Activated gamma-delta T cell (primary cell): ENCODE results near the gene SLC7A14.

Experiments used
- DNase-seq: peaks from one replicate; lab custom pipeline; 2025; lab: John Stamatoyannopoulos, UW
- total RNA-seq, 2 donors: gene quantifications; one replicate each; lab custom pipeline; 2026; lab: John Stamatoyannopoulos, UW

SLC7A14 gene
- total RNA-seq = 0 to 0.22 reads per million in 2 donors

DNA sequence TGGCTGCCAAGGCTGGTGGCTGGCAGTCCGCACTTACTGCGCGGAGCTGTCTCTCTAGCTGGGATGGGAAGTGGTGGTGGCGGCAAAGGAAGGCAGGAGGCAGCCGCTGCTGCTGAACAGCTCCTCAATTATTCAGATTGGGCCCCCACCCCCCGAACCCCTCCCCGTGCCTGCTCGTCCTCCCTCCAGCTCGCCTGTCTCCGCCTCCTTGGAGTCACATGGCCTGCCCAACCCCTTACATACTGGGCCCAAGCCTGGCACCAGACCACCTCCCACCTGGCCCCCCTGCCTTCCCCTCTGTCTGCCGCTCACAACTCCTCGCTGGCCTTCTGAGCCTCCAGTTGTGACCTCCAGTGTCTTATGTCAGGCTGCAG lies at the start of gene SLC7A14:
TSS of gene SLC7A14 (minus strand) at position 139 of the 374 bp plus-strand sequence. CDS start 59,139 bp downstream, outside the sequence.
- DNase-seq = no peak

- DNase-seq = no peak
Observed at GRCh38 chr3:170635385-170635735, 49.5 kb upstream of the SLC7A14 start.

GRCh38 chr3:170634663-170635384 lies 48.9 kb upstream of the SLC7A14 start:
- DNase-seq = no peak

DNA sequence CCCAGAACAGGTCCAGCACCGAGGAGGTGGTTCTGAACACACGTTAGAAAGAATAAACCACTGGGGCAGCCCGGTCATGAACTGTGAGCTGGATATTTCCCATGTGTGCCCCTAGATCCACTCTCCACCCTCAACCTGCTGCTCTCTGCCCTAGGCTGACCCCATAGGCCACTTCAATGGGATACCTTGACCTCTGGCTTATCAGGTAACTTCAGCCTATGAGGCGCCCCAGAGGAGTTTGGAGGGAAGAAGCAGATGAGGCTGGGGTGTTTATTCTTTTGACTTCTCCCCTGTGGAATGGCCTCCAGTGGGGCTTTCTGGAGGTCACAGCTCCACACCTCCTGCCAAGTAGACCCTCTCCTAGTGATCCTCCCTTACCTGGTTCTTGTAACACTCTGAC lies 47.7 kb upstream of the SLC7A14 start:
- DNase-seq = no peak

DNA sequence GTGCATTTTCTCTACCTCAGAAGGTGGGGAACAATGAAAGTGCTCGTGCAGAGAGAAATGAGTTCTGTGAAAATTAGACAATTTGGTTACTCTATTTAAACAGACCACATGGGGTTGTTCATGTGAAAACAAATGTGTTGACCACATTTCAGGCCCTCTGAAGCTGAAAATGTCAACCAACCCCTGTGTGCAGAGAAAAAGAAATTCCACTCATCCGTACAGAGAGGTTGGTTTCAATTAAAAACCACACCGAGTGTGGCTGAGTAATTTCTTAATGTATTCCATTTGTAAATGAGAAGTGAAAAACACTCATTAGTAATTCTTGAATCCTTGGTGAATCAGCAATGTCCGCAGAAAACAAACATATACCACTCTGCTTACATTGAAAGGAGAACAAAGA lies 46.9 kb upstream of the SLC7A14 start:
- DNase-seq = no peak

- no peak for DNase-seq
Observed at GRCh38 chr3:170631755-170632488, 46.0 kb upstream of the SLC7A14 start.

DNA sequence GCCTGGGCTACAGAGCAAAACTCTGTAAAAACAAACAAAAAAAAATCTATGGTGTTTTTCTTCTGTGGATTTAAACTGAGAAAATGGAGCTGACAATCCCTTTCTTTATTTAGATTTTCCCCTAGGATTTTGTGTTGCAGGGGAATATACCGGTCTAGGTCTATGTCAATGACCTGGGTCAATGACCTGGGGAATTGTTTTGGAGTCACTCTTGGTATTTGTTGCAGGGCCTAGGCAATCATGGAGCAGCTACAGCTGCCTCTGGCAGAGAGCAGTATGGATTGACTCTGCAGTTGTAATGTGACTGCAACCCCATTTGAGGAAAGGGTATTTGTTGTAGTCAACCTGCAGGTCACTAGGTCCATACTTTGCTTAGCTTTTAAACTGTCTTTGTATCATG lies 37.6 kb upstream of the SLC7A14 start:
- DNase-seq = no peak

DNA sequence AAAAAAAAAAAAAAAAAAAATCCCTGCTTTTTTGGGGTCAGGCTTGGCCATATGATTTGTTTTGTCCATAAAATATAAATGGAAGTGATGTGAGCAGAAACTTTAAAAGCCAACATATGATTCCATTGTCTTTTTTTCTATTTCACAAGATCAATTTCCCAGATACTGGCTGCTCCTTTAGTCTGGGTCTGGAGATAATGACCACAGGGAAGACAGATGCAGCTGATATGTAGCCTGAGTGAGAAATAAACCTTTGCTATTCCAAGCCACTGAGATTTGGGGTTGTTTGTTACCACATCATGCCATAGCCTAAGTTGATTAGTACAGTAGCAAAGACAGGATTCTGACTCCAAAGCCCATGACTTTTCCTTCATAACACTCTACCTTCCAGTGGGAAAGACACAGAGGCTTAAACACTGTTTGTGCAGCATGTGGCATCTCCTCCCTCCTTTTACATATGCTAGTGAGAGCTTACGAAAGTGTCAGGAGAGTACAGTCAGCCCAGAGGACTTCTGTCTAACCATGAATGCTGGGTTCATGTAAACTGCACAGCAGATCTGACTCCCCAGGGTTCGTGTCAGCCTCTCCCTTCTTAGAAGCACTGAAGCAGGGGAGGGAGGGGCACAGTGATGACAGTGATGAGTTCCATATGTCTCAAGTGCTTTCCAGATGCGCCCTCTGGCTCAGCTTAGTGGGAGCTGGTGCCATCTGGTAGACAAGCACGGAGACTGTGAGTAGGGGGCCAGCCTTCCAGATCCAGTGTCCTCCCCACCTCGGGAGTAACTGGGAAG lies 36.7 kb upstream of the SLC7A14 start:
- no peak for DNase-seq

GRCh38 chr3:170621256-170621655 lies 35.4 kb upstream of the SLC7A14 start:
- DNase-seq = no peak

DNA sequence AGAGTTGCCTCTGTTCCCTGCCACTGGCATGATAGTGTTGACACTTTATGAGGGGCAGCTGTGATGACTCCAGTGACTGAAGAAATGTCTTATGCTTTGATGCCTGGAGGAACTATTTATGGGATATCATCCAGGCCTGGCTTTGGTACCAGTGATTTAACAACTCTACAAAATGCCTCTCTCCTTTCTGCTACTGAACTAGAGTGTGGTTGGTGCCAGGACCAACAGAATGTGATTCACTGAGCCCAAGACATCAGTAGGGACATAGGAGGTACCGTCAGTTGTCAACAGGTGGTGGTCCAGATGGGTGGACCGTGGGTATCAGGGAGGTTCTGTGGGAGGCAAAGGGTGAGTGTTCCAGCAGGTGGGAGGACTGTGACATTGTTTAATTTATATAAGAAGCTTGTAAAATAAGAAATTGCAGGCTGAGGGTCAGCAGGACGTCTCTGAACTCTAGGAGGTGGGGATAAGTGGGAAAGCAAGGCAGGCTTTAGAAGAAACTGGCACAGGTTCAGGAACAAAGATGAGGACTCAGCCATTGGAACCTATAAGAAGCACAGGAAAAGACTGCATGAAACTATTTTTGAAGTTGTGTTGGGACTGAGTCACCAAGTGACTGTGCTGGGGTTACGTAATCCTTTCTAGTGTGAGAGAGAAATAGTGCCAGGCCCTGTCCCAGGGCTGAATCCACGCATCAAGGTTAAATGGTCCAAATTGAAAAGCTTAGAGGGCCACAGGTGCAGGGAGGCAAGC lies 28.5 kb upstream of the SLC7A14 start:
- no peak for DNase-seq

DNA sequence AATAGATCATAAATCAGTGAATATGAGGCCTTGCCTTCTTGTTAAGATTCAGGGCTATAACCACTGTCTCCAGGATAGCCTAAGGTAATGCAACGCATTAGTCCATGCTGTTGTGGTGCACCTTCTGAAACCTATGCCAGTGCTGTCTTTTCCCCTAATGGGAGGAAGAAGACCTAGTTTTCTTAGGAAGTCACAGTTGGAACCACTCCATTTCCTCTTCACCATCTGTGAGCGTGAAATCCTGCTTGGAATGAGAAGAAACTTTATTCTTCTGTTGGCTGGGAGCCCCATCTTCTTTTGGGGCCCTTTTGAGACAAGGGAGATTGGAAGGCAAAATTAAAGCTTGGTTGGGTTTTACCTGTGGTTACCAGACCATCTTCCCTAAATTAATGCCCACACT lies 25.9 kb upstream of the SLC7A14 start:
- DNase-seq = no peak

DNA sequence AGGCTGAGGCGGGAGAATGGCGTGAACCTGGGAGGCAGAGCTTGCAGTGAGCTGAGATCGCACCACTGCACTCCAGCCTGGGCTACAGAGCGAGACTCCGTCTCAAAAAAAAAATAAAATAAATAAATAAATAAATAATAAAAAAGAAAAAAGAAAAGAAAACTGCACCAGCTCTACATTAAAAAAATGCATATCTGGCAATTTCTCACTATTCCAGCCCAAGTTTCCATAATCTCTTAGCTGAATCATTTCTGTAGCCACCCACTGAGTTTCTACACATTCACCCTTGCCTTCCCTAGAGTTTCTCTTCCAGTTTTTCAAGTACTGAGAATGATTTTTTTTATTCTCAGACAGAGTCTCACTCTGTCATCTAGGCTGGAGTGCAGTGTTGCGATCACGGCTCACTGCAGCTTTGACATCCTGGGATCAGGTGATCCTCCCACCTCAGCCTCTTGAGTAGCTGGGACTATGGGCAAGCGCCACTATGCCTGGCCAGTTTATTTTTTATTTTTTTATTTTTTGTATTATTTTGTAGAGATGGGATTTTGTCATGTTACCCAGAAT lies 24.5 kb upstream of the SLC7A14 start:
- DNase-seq = no peak

GRCh38 chr3:170608475-170608874 lies 22.6 kb upstream of the SLC7A14 start:
- DNase-seq = no peak

DNA sequence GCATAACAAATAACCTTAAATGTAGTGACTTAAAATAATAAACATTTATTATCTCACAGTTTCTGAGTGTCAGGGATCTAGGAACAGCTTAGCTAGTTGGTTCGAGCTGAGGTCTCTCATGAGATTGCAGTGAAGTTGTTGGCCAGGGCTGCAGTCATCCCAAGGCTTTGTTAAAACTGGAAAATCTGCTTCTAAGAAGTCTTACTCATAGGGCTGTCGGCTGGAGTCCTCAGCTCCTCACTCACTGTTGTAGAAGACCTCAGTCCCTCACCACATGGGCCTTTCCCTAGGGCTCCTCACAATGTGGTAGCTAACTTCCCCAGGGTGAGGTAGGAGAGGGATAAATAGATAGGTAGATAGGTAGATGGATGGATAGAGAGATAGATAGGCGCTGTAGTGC lies 20.8 kb upstream of the SLC7A14 start:
- DNase-seq = no peak

DNA sequence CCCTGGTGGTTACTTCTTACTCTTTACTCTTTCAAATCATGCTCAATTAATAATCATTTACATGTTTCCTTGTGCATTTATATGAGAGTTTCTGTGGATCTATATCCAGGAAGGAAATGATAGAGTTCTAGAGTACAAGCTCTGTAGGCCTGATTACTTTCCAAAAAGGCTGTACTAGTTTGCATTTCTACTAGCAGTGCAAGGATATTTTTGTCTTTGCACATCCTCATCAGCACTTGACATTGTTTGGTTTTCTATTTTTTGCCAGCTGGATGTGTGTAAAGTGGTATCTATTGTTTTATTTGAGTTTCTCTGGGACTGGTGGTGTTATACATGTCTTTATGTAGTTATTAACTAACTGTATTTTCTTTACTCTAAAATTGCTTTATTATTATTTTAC lies 19.6 kb upstream of the SLC7A14 start:
- no peak for DNase-seq

GRCh38 chr3:170603770-170604510 lies 18.1 kb upstream of the SLC7A14 start:
- no peak for DNase-seq

DNA sequence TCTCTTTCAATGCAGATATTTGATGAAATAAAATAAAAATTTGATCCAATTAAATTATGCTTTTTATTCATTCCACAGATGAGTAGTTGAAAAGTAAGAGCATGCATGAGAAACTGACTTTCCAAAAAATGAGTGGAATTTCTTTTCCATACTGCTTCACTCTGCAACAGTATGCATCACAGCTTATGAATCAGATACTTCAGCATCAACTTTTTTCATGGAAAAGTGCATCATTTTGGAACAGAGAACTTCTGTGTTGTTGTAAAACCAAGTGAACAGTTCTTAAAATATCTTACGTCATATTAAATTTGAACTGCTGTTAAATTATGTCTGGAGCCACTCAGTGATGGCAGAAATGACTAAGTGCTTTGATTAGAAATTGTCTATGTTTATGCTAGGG lies 16.7 kb upstream of the SLC7A14 start:
- DNase-seq = no peak

DNA sequence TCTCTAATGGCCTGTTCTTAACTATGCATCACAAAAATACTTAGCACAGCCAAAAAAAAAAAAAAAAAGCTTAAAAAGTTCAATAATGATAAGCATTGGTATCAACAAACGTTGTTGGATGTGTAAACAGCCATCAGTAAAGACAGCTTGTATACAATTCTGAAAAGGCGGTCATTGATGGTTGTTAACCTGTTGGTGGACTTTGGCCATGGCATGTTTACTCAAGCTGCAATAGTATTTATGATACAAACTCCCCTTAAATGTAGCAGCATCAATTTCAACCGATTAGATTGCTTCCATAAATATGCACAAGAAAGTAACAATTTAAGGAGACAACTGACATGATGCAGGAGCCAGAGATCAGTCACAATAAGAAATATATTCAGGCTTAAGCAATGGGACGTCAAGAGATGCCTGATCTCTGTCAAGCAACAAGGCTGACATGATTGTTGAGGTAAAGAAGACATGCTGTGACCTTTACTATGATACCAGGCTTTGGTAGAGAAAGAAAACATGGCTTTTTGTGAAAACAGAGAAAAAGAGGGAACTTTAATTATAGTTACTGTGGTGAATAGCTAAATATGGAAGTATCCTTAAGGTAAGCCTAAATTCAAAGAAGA lies 14.2 kb upstream of the SLC7A14 start:
- DNase-seq = no peak

DNA sequence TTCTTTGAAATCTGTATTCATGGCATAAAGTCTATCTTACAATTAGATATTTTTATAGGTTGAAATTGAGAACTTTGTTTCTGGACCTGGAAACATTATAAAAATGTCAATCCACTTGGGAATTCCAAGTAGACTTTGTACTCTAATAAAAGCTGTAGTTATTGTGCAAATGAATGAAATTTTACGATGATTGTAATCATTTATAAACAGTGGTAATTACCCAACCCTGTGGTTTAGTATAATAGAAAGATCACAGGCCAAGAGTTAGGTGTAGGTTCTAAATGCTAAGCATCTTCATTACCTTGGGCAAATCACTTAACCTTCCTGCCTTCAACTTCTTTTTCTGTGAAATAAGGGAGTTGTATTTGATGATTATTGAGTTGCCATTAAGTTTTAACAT lies 13.2 kb upstream of the SLC7A14 start:
- no peak for DNase-seq

GRCh38 chr3:170598091-170598502 lies 12.2 kb upstream of the SLC7A14 start:
- no peak for DNase-seq

- no peak for DNase-seq
Observed at GRCh38 chr3:170594528-170594927, 8.7 kb upstream of the SLC7A14 start.
